ENCODE results near the gene HIVEP3.

Gene HIVEP3

GRCh38 chr1:41661428-41662060, 257.2 kb downstream of the HIVEP3 start:
- Histone ChIP-seq H3K36me3 (ENCODE audit: insufficient read depth, low read length) (no peaks in the 10 kb centered on the region), H3K4me2 (ENCODE audit: low read depth, low read length, poor library complexity, severe bottlenecking) (peak overlapping the region; percentile 95), H3F3A (ENCODE audit: low read depth) (peaks cover 3% of the 10 kb centered on the region; the same call in 1 of the 2 replicates), H3K9ac (ENCODE audit: low read depth, low read length, poor library complexity, severe bottlenecking) (peak overlapping the region; percentile 23), H3K79me2 (ENCODE audit: insufficient read depth, low read length) (no peaks in the 10 kb centered on the region), H3K27me3 (ENCODE audit: insufficient read depth, low read length, poor library complexity, severe bottlenecking) (no peaks in the 10 kb centered on the region), H3K4me3 (ENCODE audit: low read length, poor library complexity, severe bottlenecking) (peak overlapping the region; percentile 75), H2AFZ (ENCODE audit: low read length) (no peak overlapping the region; the same call in 1 of the 2 replicates), H3K9me3 (ENCODE audit: insufficient read depth, low read depth, low read length) (no peaks in the 10 kb centered on the region), H4K20me1 (ENCODE audit: insufficient read depth, low read length, poor library complexity, severe bottlenecking) (no peaks in the 10 kb centered on the region), H3K9me2 (replicated peaks; ENCODE audit: low read depth, low read length) (no peaks in the 10 kb centered on the region), H3K4me1 (ENCODE audit: insufficient read depth, low read length, poor library complexity, severe bottlenecking) (peaks cover 18% of the 10 kb centered on the region)
- no peak for TF ChIP-seq EZH2phosphoT487 (IDR thresholded peaks at IDR 0.05; ENCODE audit: borderline replicate concordance)

- Histone ChIP-seq H3K4me3 (ENCODE audit: low read length, poor library complexity, severe bottlenecking) (peak overlapping the region; percentile 75), H3K9ac (ENCODE audit: low read depth, low read length, poor library complexity, severe bottlenecking) (no peak overlapping the region), H3K9me2 (replicated peaks; ENCODE audit: low read depth, low read length) (no peaks in the 10 kb centered on the region), H3K9me3 (ENCODE audit: insufficient read depth, low read depth, low read length) (no peaks in the 10 kb centered on the region), H3K4me1 (ENCODE audit: insufficient read depth, low read length, poor library complexity, severe bottlenecking) (peaks cover 23% of the 10 kb centered on the region), H3F3A (ENCODE audit: low read depth) (peaks cover 3% of the 10 kb centered on the region; the same call in 1 of the 2 replicates), H2AFZ (ENCODE audit: low read length) (no peak overlapping the region), H4K20me1 (ENCODE audit: insufficient read depth, low read length, poor library complexity, severe bottlenecking) (no peaks in the 10 kb centered on the region), H3K79me2 (ENCODE audit: insufficient read depth, low read length) (no peaks in the 10 kb centered on the region), H3K36me3 (ENCODE audit: insufficient read depth, low read length) (no peaks in the 10 kb centered on the region), H3K4me2 (ENCODE audit: low read depth, low read length, poor library complexity, severe bottlenecking) (peak overlapping the region; percentile 95), H3K27me3 (ENCODE audit: insufficient read depth, low read length, poor library complexity, severe bottlenecking) (no peaks in the 10 kb centered on the region)
- TF ChIP-seq EZH2phosphoT487 (IDR thresholded peaks at IDR 0.05; ENCODE audit: borderline replicate concordance), result no peak
- TF ChIP-seq CTCF (conservative IDR thresholded peaks at IDR 0.05; ENCODE audit: low read length), result no peak
These were observed 257.9 kb downstream of the HIVEP3 start for GRCh38 chr1:41660570-41661427.

GRCh38 chr1:41659903-41660302, 258.8 kb downstream of the HIVEP3 start:
- H3K4me3 ChIP-seq (ENCODE audit: low read length, poor library complexity, severe bottlenecking), result no peak overlapping the region

More at GRCh38 chr1:41659903-41660302, 258.8 kb downstream of the HIVEP3 start:
- TF ChIP-seq EZH2phosphoT487 (IDR thresholded peaks at IDR 0.05; ENCODE audit: borderline replicate concordance) (no peak), CTCF (conservative IDR thresholded peaks at IDR 0.05; ENCODE audit: low read length) (no peak)
- Histone ChIP-seq H3K4me2 (ENCODE audit: low read depth, low read length, poor library complexity, severe bottlenecking) (no peak overlapping the region), H3K9me3 (ENCODE audit: insufficient read depth, low read depth, low read length) (no peaks in the 10 kb centered on the region), H3K4me1 (ENCODE audit: insufficient read depth, low read length, poor library complexity, severe bottlenecking) (peaks cover 26% of the 10 kb centered on the region), H4K20me1 (ENCODE audit: insufficient read depth, low read length, poor library complexity, severe bottlenecking) (no peaks in the 10 kb centered on the region), H3K27me3 (ENCODE audit: insufficient read depth, low read length, poor library complexity, severe bottlenecking) (no peaks in the 10 kb centered on the region), H3K36me3 (ENCODE audit: insufficient read depth, low read length) (no peaks in the 10 kb centered on the region), H3F3A (ENCODE audit: low read depth) (peaks cover 3% of the 10 kb centered on the region; the same call in 1 of the 2 replicates), H2AFZ (ENCODE audit: low read length) (no peak overlapping the region), H3K9ac (ENCODE audit: low read depth, low read length, poor library complexity, severe bottlenecking) (no peak overlapping the region), H3K9me2 (replicated peaks; ENCODE audit: low read depth, low read length) (no peaks in the 10 kb centered on the region), H3K79me2 (ENCODE audit: insufficient read depth, low read length) (no peaks in the 10 kb centered on the region)

All from Loucy (cell line).